ENCODE results near the gene FBL. TPM values are rescaled to one million over a fixed set of nuclear protein-coding genes. Genes with fewer than 3 reads are reported as not detected.

The FBL gene
- total RNA-seq: 100 to 1,000 TPM; 377 to 379 TPM

GRCh38 chr19:39845933-39846677 is at the start of gene FBL:
FBL (minus strand) TSS chr19:39846379; CDS start chr19:39846300, 79 bp downstream.

DNA sequence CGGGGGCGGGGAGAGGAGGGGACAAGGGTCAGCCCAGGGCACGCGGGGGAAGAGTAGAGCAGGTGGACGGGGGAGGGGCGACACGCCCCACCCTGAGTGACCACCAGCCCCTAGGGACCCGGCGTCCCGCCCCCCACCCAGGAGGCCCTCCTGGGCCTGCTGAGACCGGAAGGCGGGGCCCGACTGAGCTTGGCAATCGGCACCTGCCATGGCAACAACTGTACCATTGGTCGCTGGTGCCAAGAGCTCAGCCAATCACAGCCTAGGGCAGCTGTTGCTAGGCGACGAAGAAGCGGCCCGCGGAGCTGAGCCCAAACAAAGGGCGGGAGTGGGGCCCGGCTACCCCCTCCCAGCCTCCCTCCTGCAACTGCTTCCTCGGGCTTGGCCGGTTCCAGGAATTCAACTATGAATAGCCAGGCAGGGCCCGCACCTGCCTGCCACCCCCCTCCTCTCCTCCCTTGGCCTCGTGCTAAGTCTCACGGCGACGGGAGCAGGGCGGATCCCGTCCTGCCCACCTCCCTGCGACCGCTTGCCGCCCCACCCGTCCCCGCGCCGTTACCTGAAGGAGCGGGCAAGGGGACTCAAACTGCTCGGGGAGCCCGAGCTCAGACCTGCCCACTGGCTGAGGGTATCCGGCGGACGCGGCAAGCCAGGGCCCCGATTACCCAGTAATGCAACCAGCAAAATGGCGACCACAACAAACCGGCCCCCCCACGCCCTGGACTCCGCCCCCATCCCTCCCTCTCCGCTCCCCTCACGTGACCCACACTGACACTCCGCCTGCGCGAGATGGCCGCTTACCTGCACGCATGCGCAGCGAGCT is 12.5 kb downstream of the FBL start, which contains the start of gene DYRK1B:
DYRK1B (minus strand) TSS at position 699 of the 823 bp plus-strand sequence. CDS start 2,295 bp downstream, outside the sequence.

Small RNA genes within 50 kb of the gene (microRNA-seq; reads per million reads assigned to microRNA genes)
- gene MIR6719 (ENCODE audit: borderline microRNAs expressed, borderline replicate concordance): not detected

Other genes starting within 250 kb of the FBL start
- not detected for gene LGALS13, start 243.9 kb downstream of the FBL start, total RNA-seq
- gene LGALS16, start 190.5 kb downstream of the FBL start, total RNA-seq: not detected
- under 1 TPM in 1 of 2 experiments, not detected in 1; 0.83 TPM for gene LGALS14, start 141.9 kb downstream of the FBL start, total RNA-seq
- 1 to 10 TPM in 1 of 2 experiments, under 1 TPM in 1; 0.91 to 1.5 TPM for gene CLC, start 108.3 kb downstream of the FBL start, total RNA-seq
- not detected for gene LEUTX, start 67.5 kb downstream of the FBL start, total RNA-seq
- gene DYRK1B, start 12.2 kb downstream of the FBL start, total RNA-seq: 10 to 100 TPM; 13.4 to 14.1 TPM
- 1 to 10 TPM; 4.7 to 4.8 TPM for gene FCGBP, start 88.3 kb upstream of the FBL start, total RNA-seq
- gene PSMC4, start 124.8 kb upstream of the FBL start, total RNA-seq: 10 to 100 TPM; 83.1 to 85.9 TPM
- 1 to 10 TPM; 6.8 to 7.4 TPM for gene ZNF546, start 150.7 kb upstream of the FBL start, total RNA-seq
- 10 to 100 TPM; 36.6 to 38.8 TPM for gene ZNF780B, start 209.9 kb upstream of the FBL start, total RNA-seq
- gene ZNF780A, start 244.6 kb upstream of the FBL start, total RNA-seq: 10 to 100 TPM; 23.0 to 24.2 TPM